HL-60 (cell line): ENCODE measurements around the gene RPS29.
"Not testable (repeated sequence)": the region's sequence is repeated elsewhere in the genome, so short reads cannot be mapped to it uniquely, and the experiment has no call there.

Source experiments
- DNase-seq, 2 experiments: peaks; one replicate each; pipeline ENCODE4 v3.0.0-alpha.2; 2010 to 2020; ENCODE audit warnings: low read depth in 1 of 2, low spot score in 1 of 2
- H3K27ac ChIP-seq: fragments of 250-450 bp; sonication (Bioruptor Pico); replicated peaks from 2 replicates; pipeline ENCODE4 v1.5.1; 2020; ENCODE audit warnings: mild to moderate bottlenecking, moderate library complexity
- H3K27me3 ChIP-seq: fragments of 250-450 bp; sonication (Bioruptor Pico); 2 replicates; pipeline ENCODE4 v1.5.1; 2021; ENCODE audit warnings: mild to moderate bottlenecking, moderate library complexity; ENCODE audit not compliant: insufficient read depth, poor library complexity, severe bottlenecking
- H3K4me3 ChIP-seq: replicated peaks from 2 replicates; pipeline ENCODE4 v1.5.1; 2011; ENCODE audit warnings: mild to moderate bottlenecking, control low read depth, low read length; ENCODE audit not compliant: insufficient read depth
- GABPA ChIP-seq: IDR thresholded peaks from 2 replicates; pipeline ENCODE4 v1.6.1; 2012; ENCODE audit warnings: low read depth
- POLR2AphosphoS5 ChIP-seq: IDR thresholded peaks from 2 replicates; pipeline ENCODE4 v1.6.1; 2012; ENCODE audit warnings: low read depth
- SPI1 ChIP-seq: IDR thresholded peaks from 2 replicates; pipeline ENCODE4 v1.6.1; 2012; ENCODE audit warnings: low read depth, mild to moderate bottlenecking, borderline replicate concordance
- TF ChIP-seq, protein P1 (sequence below): IDR thresholded peaks from 2 replicates; pipeline ENCODE4 v1.6.1; 2012; ENCODE audit warnings: low read depth; ENCODE audit not compliant: insufficient replicate concordance
- TF ChIP-seq, protein P2 (sequence below): IDR thresholded peaks from one replicate; pipeline ENCODE4 v1.5.1; 2011; ENCODE audit warnings: low read length, control low read depth, inconsistent platforms; ENCODE audit not compliant: insufficient read depth

RPS29 gene

GRCh38 chr14:49589387-49589786, 3.2 kb upstream of the RPS29 start:
- TF ChIP-seq, protein P1, sequence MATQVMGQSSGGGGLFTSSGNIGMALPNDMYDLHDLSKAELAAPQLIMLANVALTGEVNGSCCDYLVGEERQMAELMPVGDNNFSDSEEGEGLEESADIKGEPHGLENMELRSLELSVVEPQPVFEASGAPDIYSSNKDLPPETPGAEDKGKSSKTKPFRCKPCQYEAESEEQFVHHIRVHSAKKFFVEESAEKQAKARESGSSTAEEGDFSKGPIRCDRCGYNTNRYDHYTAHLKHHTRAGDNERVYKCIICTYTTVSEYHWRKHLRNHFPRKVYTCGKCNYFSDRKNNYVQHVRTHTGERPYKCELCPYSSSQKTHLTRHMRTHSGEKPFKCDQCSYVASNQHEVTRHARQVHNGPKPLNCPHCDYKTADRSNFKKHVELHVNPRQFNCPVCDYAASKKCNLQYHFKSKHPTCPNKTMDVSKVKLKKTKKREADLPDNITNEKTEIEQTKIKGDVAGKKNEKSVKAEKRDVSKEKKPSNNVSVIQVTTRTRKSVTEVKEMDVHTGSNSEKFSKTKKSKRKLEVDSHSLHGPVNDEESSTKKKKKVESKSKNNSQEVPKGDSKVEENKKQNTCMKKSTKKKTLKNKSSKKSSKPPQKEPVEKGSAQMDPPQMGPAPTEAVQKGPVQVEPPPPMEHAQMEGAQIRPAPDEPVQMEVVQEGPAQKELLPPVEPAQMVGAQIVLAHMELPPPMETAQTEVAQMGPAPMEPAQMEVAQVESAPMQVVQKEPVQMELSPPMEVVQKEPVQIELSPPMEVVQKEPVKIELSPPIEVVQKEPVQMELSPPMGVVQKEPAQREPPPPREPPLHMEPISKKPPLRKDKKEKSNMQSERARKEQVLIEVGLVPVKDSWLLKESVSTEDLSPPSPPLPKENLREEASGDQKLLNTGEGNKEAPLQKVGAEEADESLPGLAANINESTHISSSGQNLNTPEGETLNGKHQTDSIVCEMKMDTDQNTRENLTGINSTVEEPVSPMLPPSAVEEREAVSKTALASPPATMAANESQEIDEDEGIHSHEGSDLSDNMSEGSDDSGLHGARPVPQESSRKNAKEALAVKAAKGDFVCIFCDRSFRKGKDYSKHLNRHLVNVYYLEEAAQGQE, result peak; percentile 86
- TF ChIP-seq, protein P2, sequence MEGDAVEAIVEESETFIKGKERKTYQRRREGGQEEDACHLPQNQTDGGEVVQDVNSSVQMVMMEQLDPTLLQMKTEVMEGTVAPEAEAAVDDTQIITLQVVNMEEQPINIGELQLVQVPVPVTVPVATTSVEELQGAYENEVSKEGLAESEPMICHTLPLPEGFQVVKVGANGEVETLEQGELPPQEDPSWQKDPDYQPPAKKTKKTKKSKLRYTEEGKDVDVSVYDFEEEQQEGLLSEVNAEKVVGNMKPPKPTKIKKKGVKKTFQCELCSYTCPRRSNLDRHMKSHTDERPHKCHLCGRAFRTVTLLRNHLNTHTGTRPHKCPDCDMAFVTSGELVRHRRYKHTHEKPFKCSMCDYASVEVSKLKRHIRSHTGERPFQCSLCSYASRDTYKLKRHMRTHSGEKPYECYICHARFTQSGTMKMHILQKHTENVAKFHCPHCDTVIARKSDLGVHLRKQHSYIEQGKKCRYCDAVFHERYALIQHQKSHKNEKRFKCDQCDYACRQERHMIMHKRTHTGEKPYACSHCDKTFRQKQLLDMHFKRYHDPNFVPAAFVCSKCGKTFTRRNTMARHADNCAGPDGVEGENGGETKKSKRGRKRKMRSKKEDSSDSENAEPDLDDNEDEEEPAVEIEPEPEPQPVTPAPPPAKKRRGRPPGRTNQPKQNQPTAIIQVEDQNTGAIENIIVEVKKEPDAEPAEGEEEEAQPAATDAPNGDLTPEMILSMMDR, result no peak
- Histone ChIP-seq H3K4me3 (no peak overlapping the region), H3K27ac (no peak overlapping the region), H3K27me3 (no peaks in the 10 kb centered on the region)
- no peak for DNase-seq

GRCh38 chr14:49586673-49587460, 687 bp upstream of the RPS29 start:
- no peaks in the 10 kb centered on the region for H3K27me3 ChIP-seq
- DNase-seq, result peak; percentile 54 to 60
- TF ChIP-seq, protein P2, result peak; percentile 47
- TF ChIP-seq GABPA, result no peak
- H3K27ac ChIP-seq, result peak overlapping the region; percentile 93
- H3K4me3 ChIP-seq, result peak overlapping the region; percentile 25

DNA sequence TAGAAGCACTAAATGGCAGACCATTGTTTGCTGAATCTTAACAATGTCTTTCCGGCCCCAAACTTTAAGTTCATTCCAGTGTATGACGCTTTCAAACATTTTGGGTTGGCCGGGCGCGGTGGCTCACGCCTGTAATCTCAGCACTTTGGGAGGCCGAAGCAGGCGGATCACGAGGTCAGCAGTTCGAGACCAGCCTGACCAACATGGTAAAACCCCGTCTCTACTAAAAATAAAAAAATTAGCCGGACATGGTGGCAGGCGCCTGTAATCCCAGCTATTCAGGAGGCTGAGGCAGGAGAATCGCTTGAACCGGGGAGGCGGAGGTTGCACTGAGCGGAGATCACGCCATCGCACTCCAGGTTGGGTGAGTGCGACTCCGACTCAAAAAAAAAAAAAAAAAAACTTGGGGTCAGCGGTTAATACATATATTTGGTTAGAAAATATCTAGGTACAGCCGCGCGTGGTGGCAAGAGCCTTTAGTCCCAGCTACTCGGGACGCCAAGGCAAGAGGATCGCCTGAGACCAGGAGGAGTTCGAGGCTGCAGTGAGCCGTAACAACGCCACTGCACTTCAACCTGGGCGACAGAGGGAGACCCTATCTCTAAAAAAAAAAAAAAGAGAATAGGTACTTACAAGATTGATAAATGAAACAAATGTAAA, 1.1 kb downstream of the RPS29 start:
- DNase-seq, H3K27me3 ChIP-seq: not testable (repeated sequence)
- H3K27ac ChIP-seq, result peak overlapping the region; percentile 93
- H3K4me3 ChIP-seq, result peak overlapping the region; percentile 72

- TF ChIP-seq, protein P1, result peak; percentile 2
- peak; percentile 63 for TF ChIP-seq POLR2AphosphoS5
- TF ChIP-seq GABPA, result no peak
- Histone ChIP-seq H3K27ac (peak overlapping the region; percentile 93), H3K27me3 (no peaks in the 10 kb centered on the region), H3K4me3 (peak overlapping the region; percentile 72)
- DNase-seq, result no peak
Measured at GRCh38 chr14:49584058-49584457, 2.1 kb downstream of the RPS29 start.

GRCh38 chr14:49583629-49584028, 2.6 kb downstream of the RPS29 start:
- Histone ChIP-seq H3K27me3 (no peaks in the 10 kb centered on the region), H3K4me3 (peak overlapping the region; percentile 72), H3K27ac (peak overlapping the region; percentile 93; the same call in 1 of the 2 replicates)
- TF ChIP-seq, protein P2, result no peak
- no peak for TF ChIP-seq GABPA
- no peak for TF ChIP-seq POLR2AphosphoS5
- TF ChIP-seq, protein P1, result peak; percentile 8
- no peak for TF ChIP-seq SPI1
- DNase-seq, result no peak
